Ramos (cell line): ENCODE data around the gene CBFA2T2.
"Not testable (repeated sequence)": the region's sequence is repeated elsewhere in the genome, so short reads cannot be mapped to it uniquely, and the experiment has no call there.

Experiments
- in situ Hi-C: fragments of 300-500 bp; cut with MboI; formaldehyde crosslinking; loops from one replicate; pipeline ENCODE4 v1.14.3; 2022; ENCODE audit warnings: low sequenced_read_pairs; ENCODE audit not compliant: unreplicated experiment

CBFA2T2 gene

DNA sequence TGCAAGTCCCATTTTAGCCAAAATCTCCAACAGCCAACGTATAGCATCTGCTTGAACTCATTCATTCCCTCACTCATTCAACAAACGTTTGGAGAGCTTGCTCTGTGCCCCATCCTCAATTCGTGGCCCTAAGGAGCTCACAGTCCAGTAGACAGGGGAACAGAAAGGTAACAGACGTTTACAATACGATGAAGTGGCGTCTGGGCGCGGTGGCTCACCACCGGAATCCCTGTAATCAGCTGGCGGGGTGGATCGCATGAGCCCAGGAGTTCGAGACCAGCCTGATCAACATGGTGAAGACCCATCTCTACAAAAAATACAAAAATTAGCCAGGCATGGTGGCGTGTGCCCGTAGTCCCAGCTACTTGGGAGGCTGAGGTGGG is 197.1 kb downstream of the CBFA2T2 start:
- in situ Hi-C loops = no loop called here

DNA sequence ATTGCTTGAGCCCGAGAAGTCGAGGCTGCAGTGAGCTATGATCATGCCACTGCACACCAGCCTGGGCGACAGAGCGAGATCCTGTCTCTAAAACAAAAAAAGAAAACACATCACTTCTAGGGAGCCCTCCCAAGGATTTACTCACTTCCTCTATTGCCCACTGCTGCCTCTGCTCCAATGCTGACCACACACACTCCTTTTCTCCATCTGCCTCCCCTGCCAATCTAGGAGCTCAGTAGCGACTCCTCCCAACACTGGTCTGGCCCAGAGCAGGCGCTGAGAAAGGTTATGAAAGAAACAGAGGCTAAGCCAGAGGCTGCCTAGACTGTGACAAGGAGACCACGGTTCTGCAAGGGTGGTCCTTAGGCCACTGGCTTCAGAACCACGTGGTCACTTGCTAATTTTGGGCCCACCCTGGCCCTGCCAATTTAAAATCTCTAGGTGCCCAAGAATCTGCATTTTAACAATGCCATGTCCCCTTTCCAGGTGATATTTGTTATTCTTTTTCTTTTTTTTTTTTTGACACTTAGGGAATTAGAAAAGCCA is 197.5 kb downstream of the CBFA2T2 start:
- in situ Hi-C loops = no loop called here

DNA sequence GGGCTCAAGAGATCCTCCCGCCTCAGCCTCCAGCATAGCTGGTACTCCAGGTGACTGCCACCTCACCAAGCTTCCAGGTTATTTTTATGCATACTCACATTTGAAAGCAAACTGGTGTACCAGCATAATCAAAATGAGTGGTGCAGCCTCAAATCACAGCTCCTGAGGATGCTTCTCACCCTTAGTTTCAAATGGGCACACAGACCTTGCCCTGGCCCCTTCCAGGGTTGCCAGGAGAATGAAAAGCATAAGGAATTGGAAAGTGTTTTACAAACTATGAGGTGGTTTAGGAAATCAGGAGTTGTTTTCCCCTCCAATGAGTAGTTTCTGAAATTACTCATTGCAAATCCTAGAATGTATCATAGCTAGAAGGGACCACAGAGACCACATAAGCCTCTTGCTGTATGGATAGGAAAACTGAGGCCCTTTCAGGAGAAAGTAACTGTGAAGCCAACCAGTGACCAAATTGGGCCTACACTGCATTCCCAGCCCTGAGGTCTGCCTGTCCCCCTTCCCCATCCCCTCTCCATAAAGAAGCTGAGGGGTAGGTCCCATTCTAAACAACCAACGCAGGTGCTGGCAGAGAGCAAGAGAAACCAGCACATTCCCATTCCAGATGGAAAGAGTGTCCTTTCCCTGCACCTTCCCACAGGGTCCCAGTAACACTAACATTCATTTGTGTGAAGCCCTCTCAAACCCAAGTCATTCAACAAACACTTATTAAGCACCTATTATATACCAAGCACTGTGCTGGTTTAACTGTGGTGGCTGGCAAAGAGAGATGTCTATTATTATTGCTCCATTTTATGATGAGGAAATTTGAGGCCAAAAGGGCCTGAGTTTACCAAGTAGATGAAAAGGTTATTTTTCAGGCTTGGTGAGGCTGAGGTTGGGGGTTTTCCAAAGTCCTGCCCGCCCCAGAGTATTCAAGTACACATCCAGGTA is 198.4 kb downstream of the CBFA2T2 start:
- in situ Hi-C loops = no loop called here

DNA sequence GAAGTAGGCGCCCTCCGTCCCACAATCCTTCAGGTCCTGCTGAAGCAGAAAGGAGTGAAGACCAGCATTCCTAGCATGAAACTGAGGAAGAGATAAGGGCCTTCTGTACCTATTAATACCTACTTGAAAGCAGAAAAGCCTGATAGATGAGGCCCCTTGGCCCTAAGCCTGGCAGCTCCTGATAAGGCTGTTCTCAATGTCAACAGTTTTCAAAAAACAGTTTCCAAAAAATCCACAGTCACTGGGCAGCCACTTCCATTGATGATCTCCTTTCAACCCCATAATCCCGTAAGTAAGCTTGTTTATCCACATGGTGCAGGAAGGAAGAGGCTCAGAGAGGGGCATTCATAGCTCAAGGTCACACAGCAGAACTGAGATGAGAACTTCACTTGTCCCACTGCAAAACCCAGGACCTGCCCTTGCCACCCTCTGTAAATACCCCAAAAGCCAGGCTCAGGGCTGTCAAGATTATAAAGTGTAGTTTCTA is 199.1 kb downstream of the CBFA2T2 start:
- in situ Hi-C loops = no loop called here

DNA sequence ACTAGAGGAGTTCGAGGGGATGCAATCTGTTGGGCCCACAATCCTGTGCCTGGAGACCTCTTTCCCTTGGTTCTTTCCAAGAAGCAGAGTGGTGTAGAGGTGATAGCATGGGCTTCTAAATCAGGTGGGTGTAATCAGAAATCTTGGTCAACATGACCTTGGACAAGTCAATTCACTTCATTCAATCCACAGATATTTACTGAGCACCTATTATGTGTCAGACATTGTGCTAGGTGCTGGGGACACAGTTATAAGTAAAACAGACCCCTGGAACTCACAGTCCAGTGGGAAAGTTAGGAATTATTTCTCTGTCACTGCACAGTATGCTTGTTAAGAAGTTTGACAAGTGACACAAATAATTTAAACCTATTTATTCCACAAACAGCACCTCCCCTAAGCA is 199.6 kb downstream of the CBFA2T2 start:
- in situ Hi-C loops = no loop called here

DNA sequence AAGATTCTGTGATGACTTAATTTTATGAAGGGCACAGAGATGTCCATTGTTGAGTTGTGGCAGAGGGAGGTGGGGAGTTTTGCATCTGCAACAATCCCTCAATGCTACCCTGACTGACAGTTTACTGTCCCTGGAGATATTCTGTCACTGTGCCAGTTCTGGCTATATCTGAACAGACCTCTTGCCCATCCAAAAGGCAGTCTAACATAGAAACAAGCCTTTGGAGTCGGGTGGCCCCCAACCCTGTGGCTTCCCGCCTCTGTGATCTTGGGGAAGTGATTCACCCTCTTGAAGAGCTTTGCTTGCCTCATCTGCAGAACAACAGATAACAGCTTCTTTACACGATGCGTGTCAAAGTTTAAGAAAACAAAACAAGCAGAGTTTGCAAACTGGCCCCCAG is 200.1 kb downstream of the CBFA2T2 start:
- in situ Hi-C loops = no loop called here

DNA sequence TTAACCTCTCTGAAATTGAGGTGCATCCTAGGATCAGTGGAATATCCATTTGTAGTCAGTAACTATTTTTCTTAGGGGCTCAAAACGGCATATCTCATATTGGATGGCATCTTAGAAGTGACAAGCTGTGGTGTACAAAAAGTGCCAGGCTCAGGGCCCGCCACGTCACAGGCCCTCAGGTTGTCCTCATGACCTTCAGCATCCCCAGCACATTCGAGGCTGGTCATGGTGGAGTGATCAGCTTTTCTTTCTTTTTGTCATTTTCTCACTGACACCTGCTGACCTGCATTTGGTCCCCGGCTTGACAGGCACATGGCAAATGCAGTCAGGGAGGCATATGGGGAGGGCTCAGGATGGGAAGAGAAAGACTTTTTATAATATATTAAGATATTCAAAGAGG is 203.4 kb downstream of the CBFA2T2 start:
- in situ Hi-C loops = no loop called here

DNA sequence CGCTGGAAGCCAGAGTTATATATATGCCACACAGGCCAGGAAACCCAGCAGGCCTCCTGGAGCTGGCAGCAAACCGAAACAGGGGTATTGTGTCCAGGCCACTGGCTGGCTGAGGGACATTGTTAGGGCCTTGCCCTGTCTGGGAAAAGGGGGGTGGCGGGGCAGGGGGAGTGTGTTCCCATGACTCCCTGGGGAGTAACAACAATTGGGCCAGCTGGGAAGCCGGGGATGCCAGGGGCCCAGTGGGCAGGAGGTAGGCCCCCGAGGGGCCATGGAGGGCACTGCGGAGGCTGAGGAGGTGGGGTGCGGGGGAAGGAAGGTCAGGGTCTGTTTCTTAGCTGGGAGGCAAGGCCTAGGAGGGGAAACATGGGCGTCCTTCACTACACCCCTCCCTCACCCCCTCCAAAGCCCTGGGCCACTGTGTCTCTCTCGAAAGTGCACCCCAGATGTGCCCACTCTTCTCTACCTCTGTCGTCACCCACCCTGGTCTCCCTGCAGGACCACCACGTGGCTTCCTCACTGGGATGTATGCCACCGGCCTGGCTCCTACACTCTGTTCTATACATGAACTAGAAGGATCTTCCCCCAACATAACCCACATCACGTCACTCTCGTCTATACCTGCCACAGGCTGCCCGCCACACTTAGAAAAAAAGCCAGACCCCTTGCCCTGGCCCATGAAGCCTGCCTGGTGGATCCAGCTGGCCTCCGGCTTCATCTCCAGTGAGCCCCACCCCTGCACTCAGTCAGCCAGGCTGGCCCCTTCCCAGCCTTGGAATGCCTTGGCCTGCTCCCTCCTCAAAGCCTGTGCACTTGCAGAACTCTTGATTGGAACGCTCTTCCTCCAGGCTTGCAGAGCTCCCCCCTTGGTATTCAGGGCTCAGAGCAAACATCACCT is 204.1 kb downstream of the CBFA2T2 start:
- in situ Hi-C loops = no loop called here

DNA sequence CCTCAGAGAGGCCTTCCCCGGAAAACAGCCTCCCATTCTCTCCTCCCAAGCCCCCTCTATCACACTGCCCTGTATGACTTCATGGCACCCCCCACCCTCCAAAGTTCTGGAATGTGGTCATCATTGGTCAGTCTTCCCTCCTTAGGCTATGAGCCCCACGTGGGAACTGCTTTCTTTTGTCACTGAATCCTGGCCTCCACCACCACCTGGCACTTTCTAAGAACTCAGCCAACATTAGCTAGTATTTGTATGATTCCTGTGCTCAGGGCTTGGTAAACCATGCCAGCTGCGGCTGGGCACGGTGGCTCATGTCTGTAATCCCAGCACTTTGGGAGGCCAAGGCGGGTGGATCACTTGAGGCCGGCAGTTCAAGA is 204.7 kb downstream of the CBFA2T2 start:
- in situ Hi-C loops = no loop called here

DNA sequence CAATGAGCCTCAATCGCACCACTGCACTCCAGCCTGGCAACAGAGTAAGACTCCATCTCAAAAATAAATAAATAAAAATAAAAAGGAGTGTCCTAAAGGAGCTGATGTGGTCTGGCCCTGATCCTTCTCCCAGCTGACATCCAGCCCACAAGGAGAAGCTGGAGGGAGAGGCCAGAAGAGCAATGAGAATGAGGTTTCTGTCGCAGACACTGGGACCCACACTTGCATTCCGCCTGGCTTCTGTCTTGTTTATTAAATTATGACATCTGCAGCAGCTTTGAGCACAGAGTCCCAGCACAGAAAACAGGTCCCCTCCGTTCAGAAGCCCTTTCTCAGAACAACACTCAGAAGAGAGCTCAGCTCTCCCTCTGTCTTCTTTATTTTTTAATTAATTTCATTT is 206.6 kb downstream of the CBFA2T2 start:
- in situ Hi-C loops = no loop called here

DNA sequence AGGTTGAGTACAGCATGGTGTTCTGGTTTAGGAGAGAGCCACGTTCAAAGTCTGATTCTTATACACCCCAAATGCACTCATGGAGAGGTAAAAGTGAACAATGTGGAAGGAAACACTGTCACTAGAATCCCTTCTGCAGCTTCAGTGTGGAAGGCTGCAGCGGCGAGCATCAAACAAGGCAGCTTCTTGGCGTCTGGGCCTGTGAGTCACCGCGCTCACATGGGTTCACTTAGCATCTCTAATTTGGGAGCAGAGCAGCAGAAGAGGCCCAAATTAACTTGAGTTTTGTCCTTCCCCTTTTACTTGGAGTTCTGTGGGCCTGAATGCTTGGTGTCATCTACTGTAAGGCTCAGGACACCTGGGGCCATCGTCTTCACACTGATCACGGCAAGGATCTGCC is 207.2 kb downstream of the CBFA2T2 start:
- in situ Hi-C loops = no loop called here

DNA sequence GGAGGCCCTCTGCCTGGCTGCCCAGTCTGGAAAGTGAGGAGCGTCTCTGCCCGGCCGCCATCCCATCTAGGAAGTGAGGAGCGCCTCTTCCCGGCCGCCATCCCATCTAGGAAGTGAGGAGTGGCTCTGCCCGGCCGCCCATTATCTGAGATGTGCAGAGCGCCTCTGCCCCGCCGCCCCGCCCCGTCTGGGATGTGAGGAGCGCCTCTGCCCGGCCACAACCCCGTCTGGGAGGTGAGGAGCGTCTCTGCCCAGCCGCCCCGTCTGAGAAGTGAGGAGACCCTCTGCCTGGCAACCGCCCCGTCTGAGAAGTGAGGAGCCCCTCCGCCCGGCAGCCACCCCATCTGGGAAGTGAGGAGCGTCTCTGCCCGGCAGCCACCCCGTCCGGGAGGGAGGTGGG is 209.1 kb downstream of the CBFA2T2 start:
- in situ Hi-C loops = not testable (repeated sequence)
